ENCODE results near the gene AHRR. TPM values are rescaled to one million over a fixed set of nuclear protein-coding genes. Genes with fewer than 3 reads are reported as not detected.

The AHRR gene
- total RNA-seq, 1 donor from 2014 or later, result 26.0 TPM

- peak overlapping the region; percentile 84 for H3K4me3 Mint-ChIP-seq
- peaks cover 8% of the 10 kb centered on the region for H3K36me3 Mint-ChIP-seq (ENCODE audit: low read depth)
- H3K27me3 Mint-ChIP-seq, result no peaks in the 10 kb centered on the region
- intact Hi-C loops (cut with micrococcal nuclease), result loop anchor here (1.0 to 5.0 kb wide), 6 partner anchors 7 to 113 kb away; no protein-coding TSS in a partner anchor
- H3K4me1 Mint-ChIP-seq, result peaks cover 36% of the 10 kb centered on the region
- H3K27ac Mint-ChIP-seq, result peak overlapping the region; percentile 91
- no peaks in the 10 kb centered on the region for H3K9me3 Mint-ChIP-seq
- DNase-seq, result no peak
Observed at GRCh38 chr5:334903-335739, 13.6 kb downstream of the AHRR start.

GRCh38 chr5:335740-336038 lies 14.2 kb downstream of the AHRR start:
- intact Hi-C loops (cut with micrococcal nuclease), result loop anchor here (2.0 kb wide), 1 partner anchor 33 kb away; no protein-coding TSS in a partner anchor
- no peaks in the 10 kb centered on the region for H3K27me3 Mint-ChIP-seq
- H3K4me1 Mint-ChIP-seq, result peaks cover 35% of the 10 kb centered on the region
- DNase-seq, result no peak
- peak overlapping the region; percentile 4 for H3K27ac Mint-ChIP-seq
- H3K4me3 Mint-ChIP-seq, result no peak overlapping the region
- no peaks in the 10 kb centered on the region for H3K9me3 Mint-ChIP-seq
- H3K36me3 Mint-ChIP-seq (ENCODE audit: low read depth), result peaks cover 5% of the 10 kb centered on the region

DNA sequence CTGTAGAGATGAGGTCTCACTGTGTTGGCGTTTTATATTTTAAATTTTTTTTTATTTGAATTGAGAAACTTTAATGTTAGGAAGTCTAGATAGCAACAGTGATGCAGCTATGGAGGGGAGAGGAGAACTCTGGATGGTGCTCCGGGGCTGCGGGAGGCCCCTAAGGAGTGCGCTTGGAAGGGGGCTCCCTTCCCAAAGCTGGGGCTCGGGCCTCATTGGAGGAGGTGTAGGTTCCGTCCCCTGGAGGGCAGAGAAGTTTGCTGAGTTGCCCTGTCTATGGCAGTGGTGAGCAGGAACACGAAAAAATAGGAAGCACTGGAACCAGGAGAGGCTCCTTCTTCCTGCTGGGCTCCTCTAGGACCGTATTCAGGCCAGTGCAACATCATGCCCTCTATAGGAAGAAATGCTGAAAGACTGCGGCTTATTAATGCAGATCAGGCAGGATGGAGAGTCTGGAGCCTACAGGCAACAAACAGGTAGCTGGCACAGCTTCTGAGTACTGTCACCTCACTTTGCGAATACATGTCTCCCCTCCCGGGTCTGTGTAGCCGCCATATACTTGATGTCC lies 16.1 kb downstream of the AHRR start:
- H3K4me1 Mint-ChIP-seq, result peaks cover 35% of the 10 kb centered on the region
- H3K27ac Mint-ChIP-seq, result no peak overlapping the region
- intact Hi-C loops (cut with micrococcal nuclease), result no loop called here
- H3K27me3 Mint-ChIP-seq, result no peaks in the 10 kb centered on the region
- H3K36me3 Mint-ChIP-seq (ENCODE audit: low read depth), result peaks cover 3% of the 10 kb centered on the region
- DNase-seq, result no peak
- no peaks in the 10 kb centered on the region for H3K9me3 Mint-ChIP-seq
- H3K4me3 Mint-ChIP-seq, result no peak overlapping the region

GRCh38 chr5:342501-343460 lies 21.3 kb downstream of the AHRR start:
- H3K36me3 Mint-ChIP-seq (ENCODE audit: low read depth), result peaks cover 10% of the 10 kb centered on the region
- DNase-seq, result no peak
- intact Hi-C loops (cut with micrococcal nuclease), result loop anchor here (1.0 kb wide), 1 partner anchor 8 kb away; no protein-coding TSS in a partner anchor
- H3K27me3 Mint-ChIP-seq, result no peaks in the 10 kb centered on the region
- peak overlapping the region; percentile 86 for H3K27ac Mint-ChIP-seq
- H3K4me3 Mint-ChIP-seq, result peak overlapping the region; percentile 79
- H3K9me3 Mint-ChIP-seq, result no peaks in the 10 kb centered on the region
- peaks cover 38% of the 10 kb centered on the region for H3K4me1 Mint-ChIP-seq

DNA sequence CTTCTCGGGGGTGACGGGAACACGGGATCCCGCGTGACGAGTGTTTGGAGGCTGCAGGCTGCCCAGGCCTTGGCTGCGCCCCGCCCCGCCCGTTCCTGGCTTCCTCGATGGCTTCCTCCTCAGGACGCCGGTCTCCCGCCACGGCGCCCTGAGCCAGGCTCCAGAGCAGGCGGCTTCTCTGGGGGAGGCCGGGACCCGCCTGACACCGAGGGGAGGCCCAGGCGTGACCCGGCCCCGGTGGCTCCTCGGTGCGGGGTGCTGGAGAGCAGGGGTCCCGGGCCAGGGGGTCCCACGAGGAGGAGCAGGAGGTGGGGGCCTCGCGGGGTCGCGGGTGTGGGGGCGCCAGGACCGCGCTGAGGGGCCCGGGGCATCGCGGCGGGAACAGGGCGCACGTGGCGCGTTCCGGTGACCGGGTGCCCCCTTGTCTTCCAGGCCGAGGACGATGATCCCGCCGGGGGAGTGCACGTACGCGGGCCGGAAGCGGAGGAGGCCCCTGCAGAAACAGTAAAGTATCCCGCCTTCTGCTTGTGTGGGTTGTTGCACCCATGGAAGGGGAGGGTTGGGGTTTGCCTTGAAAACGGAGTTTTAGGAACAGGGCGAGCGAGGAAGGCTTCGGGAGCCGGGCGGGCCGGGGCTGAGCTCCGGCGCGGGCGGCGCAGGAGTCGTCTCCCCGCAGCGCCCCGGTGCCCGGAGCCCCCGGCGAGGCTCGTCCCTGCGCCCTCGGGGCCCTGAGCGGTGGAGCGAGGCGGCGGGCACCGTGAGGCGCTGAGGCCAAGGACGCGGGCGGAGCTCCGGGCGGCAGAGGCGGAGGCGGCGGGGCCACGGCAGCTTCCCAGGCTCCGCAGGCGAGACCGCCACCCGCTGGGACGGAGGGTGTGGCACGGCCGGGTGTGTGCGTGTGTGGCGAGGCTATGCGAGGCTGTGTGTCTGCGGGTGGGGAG lies 22.2 kb downstream of the AHRR start:
- Mint-ChIP-seq H3K4me1 (peaks cover 40% of the 10 kb centered on the region), H3K36me3 (ENCODE audit: low read depth) (peaks cover 13% of the 10 kb centered on the region), H3K9me3 (no peaks in the 10 kb centered on the region), H3K4me3 (peak overlapping the region; percentile 79), H3K27ac (peak overlapping the region; percentile 86), H3K27me3 (no peaks in the 10 kb centered on the region)
- peak; percentile 90 for DNase-seq
- intact Hi-C loops (cut with micrococcal nuclease), result no loop called here

DNA sequence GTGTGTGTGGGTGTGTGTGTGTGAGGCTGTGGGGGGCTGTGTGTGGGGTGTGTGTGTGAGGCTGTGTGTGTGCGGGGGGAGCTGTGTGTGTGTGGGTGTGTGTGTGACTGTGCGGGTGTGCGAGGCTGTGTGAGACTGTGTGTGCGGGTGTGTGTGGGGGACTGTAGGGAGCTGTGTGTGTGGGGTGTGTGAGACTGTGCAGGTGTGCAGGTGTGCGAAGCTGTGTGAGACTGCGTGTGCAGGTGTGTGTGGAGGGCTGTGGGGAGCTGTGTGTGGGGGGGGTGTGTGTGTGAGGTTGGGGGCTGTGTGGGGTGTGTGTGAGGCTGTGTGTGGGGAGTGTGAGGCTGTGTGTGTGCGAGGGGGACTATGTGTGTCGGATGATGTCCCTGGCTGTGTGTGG lies 23.2 kb downstream of the AHRR start:
- H3K27ac Mint-ChIP-seq, result peak overlapping the region; percentile 51
- H3K9me3 Mint-ChIP-seq, result no peaks in the 10 kb centered on the region
- H3K4me3 Mint-ChIP-seq, result peak overlapping the region; percentile 43
- H3K36me3 Mint-ChIP-seq (ENCODE audit: low read depth), result peaks cover 13% of the 10 kb centered on the region
- H3K27me3 Mint-ChIP-seq, result no peaks in the 10 kb centered on the region
- peaks cover 40% of the 10 kb centered on the region for H3K4me1 Mint-ChIP-seq
- DNase-seq, result no peak
- intact Hi-C loops (cut with micrococcal nuclease), result no loop called here

DNA sequence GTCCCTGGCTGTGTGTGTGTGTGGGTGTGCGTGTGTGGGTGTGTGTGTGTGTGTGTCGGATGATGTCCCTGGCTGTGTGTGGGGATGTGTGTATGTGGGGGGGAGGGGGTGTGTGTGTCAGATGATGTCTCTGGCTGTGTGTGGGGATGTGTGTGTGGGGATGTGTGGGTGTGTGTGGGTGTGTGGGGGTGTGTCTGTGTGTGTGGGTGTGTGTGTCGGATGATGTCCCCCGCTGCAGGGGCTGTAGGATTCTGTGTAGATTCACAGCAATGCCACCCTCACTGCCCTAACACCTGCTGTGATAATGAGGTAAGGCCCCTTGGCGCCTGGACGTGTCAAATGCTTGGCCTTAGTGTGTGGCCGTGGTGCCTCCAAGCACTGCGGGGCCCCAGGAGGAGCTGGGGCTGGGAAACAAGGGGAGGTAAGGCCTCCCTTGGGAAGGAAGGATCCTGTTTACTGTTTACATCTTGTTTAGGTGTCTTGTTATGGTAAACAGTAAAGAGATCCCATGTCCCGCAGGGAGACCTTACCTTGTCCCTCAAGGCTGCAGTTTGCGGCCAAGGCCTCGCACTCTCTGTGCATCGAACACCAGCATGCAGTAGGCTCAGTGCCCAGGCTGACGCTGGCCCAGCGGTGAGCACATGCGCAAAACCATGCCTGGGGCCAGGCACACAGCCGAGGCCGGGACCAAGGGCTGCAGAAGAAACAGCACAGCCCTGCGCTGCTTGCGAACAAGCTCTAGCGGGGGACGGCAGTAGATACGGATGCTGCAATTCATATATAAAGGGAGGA lies 24.1 kb downstream of the AHRR start:
- peak overlapping the region; percentile 70 for H3K4me3 Mint-ChIP-seq
- peaks cover 19% of the 10 kb centered on the region for H3K36me3 Mint-ChIP-seq (ENCODE audit: low read depth)
- intact Hi-C loops (cut with micrococcal nuclease), result loop anchor here (1.0 kb wide), 1 partner anchor 47 kb away; no protein-coding TSS in a partner anchor
- DNase-seq, result peak; percentile 61
- H3K4me1 Mint-ChIP-seq, result peaks cover 38% of the 10 kb centered on the region
- no peaks in the 10 kb centered on the region for H3K27me3 Mint-ChIP-seq
- no peaks in the 10 kb centered on the region for H3K9me3 Mint-ChIP-seq
- peak overlapping the region; percentile 81 for H3K27ac Mint-ChIP-seq

DNA sequence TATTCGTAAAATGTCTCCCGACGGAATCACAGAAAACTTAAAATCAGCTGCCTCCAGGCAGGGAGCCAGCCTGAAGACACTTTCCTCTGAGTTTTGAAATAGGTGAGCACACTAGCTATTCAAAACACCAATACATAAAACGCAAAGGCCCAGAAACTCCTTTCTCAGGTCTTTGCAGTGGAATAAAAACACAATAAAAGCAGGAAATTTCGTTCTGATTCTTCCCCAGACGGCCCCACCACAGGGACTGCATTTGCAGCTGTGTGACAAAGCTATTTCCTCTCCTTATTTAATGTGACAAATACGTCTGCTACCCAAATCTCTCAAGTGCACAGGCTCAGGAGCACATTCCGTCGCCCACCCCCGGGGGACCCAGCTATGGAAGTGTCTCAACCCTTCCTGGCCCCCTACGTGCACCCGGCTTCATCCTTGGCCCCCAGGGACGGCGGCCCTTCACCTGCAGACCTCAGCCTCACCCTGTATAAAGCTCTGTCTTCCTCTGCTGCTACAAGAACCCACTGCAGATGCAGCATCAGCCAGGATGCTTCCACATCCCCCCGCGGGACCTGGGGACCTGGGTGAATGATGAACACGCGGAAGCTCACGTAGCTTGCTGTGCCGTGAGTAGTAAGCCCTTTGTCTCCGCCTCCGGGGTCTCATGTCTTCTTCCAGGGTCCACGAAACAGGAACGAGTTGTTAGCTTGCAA lies 24.9 kb downstream of the AHRR start:
- H3K27ac Mint-ChIP-seq, result peak overlapping the region; percentile 81
- H3K36me3 Mint-ChIP-seq (ENCODE audit: low read depth), result peaks cover 24% of the 10 kb centered on the region
- H3K4me3 Mint-ChIP-seq, result peak overlapping the region; percentile 70
- H3K4me1 Mint-ChIP-seq, result peaks cover 34% of the 10 kb centered on the region
- intact Hi-C loops (cut with micrococcal nuclease), result loop anchor here (1.0 kb wide), 1 partner anchor 46 kb away; no protein-coding TSS in a partner anchor
- peak; percentile 68 for DNase-seq
- no peaks in the 10 kb centered on the region for H3K27me3 Mint-ChIP-seq
- H3K9me3 Mint-ChIP-seq, result peaks cover 3% of the 10 kb centered on the region

GRCh38 chr5:347712-348284 lies 26.3 kb downstream of the AHRR start:
- peaks cover 3% of the 10 kb centered on the region for H3K9me3 Mint-ChIP-seq
- H3K27ac Mint-ChIP-seq, result no peak overlapping the region
- H3K4me3 Mint-ChIP-seq, result no peak overlapping the region
- peaks cover 29% of the 10 kb centered on the region for H3K4me1 Mint-ChIP-seq
- no peaks in the 10 kb centered on the region for H3K27me3 Mint-ChIP-seq
- peaks cover 23% of the 10 kb centered on the region for H3K36me3 Mint-ChIP-seq (ENCODE audit: low read depth)
- DNase-seq, result no peak
- intact Hi-C loops (cut with micrococcal nuclease), result no loop called here

DNA sequence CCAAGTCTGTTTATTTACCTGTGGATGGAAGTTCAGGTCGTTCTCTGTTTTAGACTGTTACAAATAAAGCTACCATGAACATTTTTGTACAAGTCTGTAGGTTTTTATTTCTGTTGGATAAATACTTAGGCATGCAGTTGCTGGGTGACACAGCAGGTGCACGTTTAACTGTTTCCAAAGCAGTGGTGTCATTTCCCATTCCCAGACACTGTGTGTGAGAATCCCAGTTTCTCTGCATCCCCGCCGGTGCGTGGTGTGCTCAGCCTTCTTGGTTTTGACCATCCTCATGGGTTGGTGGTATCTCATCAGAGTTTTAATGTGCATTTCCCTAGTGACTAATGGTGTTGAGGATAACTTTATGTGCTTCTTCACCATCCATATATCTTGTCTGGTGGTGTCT lies 27.2 kb downstream of the AHRR start:
- Mint-ChIP-seq H3K27ac (no peak overlapping the region), H3K4me1 (peaks cover 26% of the 10 kb centered on the region), H3K27me3 (no peaks in the 10 kb centered on the region), H3K4me3 (no peak overlapping the region), H3K9me3 (peaks cover 3% of the 10 kb centered on the region), H3K36me3 (ENCODE audit: low read depth) (peaks cover 22% of the 10 kb centered on the region)
- DNase-seq, result no peak
- intact Hi-C loops (cut with micrococcal nuclease), result no loop called here

DNA sequence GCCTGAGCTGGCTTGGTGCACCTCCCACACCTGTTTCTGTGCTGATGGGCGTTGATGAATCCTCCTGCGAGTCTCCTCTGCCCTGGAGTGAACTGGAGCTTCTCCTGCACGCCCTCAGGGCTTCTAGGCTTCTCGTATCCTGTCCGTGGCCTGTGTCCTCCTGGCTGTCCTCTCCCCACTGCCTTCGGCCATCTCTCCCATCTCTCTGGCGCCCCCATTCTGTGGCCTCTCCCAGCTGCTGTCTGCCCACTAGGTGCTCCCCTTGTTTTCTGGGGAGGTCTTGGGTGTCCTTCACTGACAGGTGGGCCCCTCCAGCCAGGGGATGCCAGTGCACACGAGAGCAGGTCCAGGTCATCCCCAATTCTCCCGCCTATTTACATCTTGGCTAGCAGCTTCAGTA lies 28.8 kb downstream of the AHRR start:
- intact Hi-C loops (cut with micrococcal nuclease), result no loop called here
- Mint-ChIP-seq H3K27ac (no peak overlapping the region), H3K9me3 (peaks cover 3% of the 10 kb centered on the region), H3K27me3 (no peaks in the 10 kb centered on the region), H3K4me1 (peaks cover 20% of the 10 kb centered on the region), H3K36me3 (ENCODE audit: low read depth) (peaks cover 22% of the 10 kb centered on the region), H3K4me3 (no peak overlapping the region)
- peak; percentile 56 for DNase-seq
